PC-9 (cell line): ENCODE data around the gene TERC. TPM values are rescaled to one million over a fixed set of nuclear protein-coding genes. Genes with fewer than 3 reads are reported as not detected.
"Not testable (repeated sequence)": the region's sequence is repeated elsewhere in the genome, so short reads cannot be mapped to it uniquely, and the experiment has no call there.

Source experiments
- BruUV-seq: library from RNA; stranded (reverse); fragments of 400-500 nt; replicated peaks from 2 replicates; lab custom pipeline; 2021; lab: Mats Ljungman, UMichigan
- CTCF ChIA-PET: fragments of 300-600 bp; sonication (Branson Sonifier 250); formaldehyde crosslinking; loops from one replicate; lab custom pipeline; 2022; ENCODE audit warnings: antibody characterized with exemption; lab: Charles Lee
- POLR2A ChIA-PET: fragments of 300-600 bp; sonication (Branson Sonifier 250); formaldehyde crosslinking; loops from one replicate; lab custom pipeline; 2022; ENCODE audit warnings: antibody characterized with exemption; ENCODE audit not compliant: unreplicated experiment; lab: Charles Lee
- DNase-seq, 2 experiments: peaks; one replicate each; pipeline versions ENCODE4 v3.0.0 to v3.0.0-alpha.2; 2015 to 2022; ENCODE audit warnings: mixed read lengths in 1 of 2
- H2AFZ ChIP-seq: fragments of 200-600 bp; sonication (generic); 2 replicates; pipeline ENCODE4 v1.8.1; 2017; ENCODE audit warnings: antibody characterized with exemption
- H3F3A ChIP-seq: fragments of 200-600 bp; sonication (generic); 2 replicates; pipeline ENCODE4 v1.8.1; 2017; ENCODE audit warnings: antibody characterized with exemption, mild to moderate bottlenecking, low read depth; ENCODE audit not compliant: insufficient read depth
- H3K27ac ChIP-seq: fragments of 200-600 bp; sonication (generic); 2 replicates; pipeline ENCODE4 v1.6.1; 2016; ENCODE audit warnings: mixed run types
- H3K27me3 ChIP-seq: fragments of 200-600 bp; sonication (generic); 2 replicates; pipeline ENCODE4 v1.6.1; 2016; ENCODE audit warnings: low read depth, mixed run types; ENCODE audit not compliant: insufficient read depth
- H3K36me3 ChIP-seq: fragments of 200-600 bp; sonication (generic); 2 replicates; pipeline ENCODE4 v1.6.1; 2016; ENCODE audit warnings: low read depth, mixed run types
- H3K4me1 ChIP-seq: fragments of 200-600 bp; sonication (generic); replicated peaks from 2 replicates; pipeline ENCODE4 v1.6.1; 2016; ENCODE audit warnings: mixed run types; ENCODE audit not compliant: insufficient read depth
- H3K4me2 ChIP-seq: fragments of 200-600 bp; sonication (generic); 2 replicates; pipeline ENCODE4 v1.6.1; 2017; ENCODE audit warnings: mixed run types
- H3K4me3 ChIP-seq: fragments of 200-600 bp; sonication (generic); 2 replicates; pipeline ENCODE4 v1.6.1; 2016; ENCODE audit warnings: mixed run types
- H3K79me2 ChIP-seq: fragments of 200-600 bp; sonication (generic); 2 replicates; pipeline ENCODE4 v1.6.1; 2017; ENCODE audit warnings: low read depth, mixed run types
- H3K9me2 ChIP-seq: fragments of 200-600 bp; sonication (generic); 2 replicates; pipeline ENCODE4 v1.8.1; 2017; ENCODE audit warnings: mild to moderate bottlenecking; ENCODE audit not compliant: insufficient read depth
- H3K9me3 ChIP-seq: fragments of 200-600 bp; sonication (generic); 2 replicates; pipeline ENCODE4 v1.8.1; 2016; ENCODE audit warnings: low read depth; ENCODE audit not compliant: insufficient read depth
- H4K20me1 ChIP-seq: fragments of 200-600 bp; sonication (generic); 2 replicates; pipeline ENCODE4 v1.8.1; 2017; ENCODE audit not compliant: insufficient read depth
- EZH2 ChIP-seq: fragments of 200-600 bp; sonication (generic); IDR thresholded peaks from 2 replicates; pipeline ENCODE4 v1.8.0; 2017; ENCODE audit warnings: antibody characterized with exemption, low read depth
- intact Hi-C: fragments of 100-400 bp; cut with micrococcal nuclease; formaldehyde crosslinking; loops from one replicate; pipeline ENCODE4 v1.10.0; 2022; ENCODE audit not compliant: unreplicated experiment
- total RNA-seq: library from RNA; stranded (reverse); gene quantifications from 2 replicates; pipeline ENCODE4 v1.2.3, GENCODE V29; 2021
- TF ChIP-seq, protein P1 (sequence below): fragments of 200-600 bp; sonication (generic); conservative IDR thresholded peaks from 2 replicates; pipeline ENCODE4 v1.6.1; 2017; ENCODE audit warnings: mixed run types, antibody characterized with exemption, mild to moderate bottlenecking, moderate library complexity

TERC gene
- total RNA-seq, 1 experiment from 2014 or later: 22.7 TPM

DNA sequence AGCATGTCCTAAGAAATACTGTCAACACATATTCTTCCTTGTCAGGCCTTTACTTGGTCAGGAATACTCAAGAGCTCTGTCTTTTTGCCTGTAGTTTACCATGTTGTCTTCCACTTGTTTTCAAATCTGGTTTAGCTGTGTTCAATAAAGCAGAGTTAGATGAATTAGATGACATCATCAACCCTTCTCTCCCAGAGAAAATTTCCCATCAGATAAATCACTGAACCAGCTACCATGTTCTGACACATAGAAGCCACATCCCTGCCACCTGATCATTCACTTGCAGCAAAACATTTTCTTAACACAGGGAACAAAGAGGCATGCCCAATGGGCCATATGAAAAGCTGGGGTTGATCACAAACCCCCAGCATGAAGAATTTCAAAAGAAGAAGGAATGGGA is 42.1 kb downstream of the TERC start:
- CTCF ChIA-PET: no interaction called here
- TF ChIP-seq, protein P1, sequence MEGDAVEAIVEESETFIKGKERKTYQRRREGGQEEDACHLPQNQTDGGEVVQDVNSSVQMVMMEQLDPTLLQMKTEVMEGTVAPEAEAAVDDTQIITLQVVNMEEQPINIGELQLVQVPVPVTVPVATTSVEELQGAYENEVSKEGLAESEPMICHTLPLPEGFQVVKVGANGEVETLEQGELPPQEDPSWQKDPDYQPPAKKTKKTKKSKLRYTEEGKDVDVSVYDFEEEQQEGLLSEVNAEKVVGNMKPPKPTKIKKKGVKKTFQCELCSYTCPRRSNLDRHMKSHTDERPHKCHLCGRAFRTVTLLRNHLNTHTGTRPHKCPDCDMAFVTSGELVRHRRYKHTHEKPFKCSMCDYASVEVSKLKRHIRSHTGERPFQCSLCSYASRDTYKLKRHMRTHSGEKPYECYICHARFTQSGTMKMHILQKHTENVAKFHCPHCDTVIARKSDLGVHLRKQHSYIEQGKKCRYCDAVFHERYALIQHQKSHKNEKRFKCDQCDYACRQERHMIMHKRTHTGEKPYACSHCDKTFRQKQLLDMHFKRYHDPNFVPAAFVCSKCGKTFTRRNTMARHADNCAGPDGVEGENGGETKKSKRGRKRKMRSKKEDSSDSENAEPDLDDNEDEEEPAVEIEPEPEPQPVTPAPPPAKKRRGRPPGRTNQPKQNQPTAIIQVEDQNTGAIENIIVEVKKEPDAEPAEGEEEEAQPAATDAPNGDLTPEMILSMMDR: no peak
- no peak for TF ChIP-seq EZH2
- Histone ChIP-seq H2AFZ (no peak overlapping the region), H3K4me1 (no peaks in the 10 kb centered on the region), H3K9me3 (no peaks in the 10 kb centered on the region), H3K4me3 (no peak overlapping the region), H4K20me1 (no peaks in the 10 kb centered on the region), H3K27me3 (no peaks in the 10 kb centered on the region; the same call in 1 of the 2 replicates), H3K4me2 (no peak overlapping the region), H3K9me2 (peaks cover 4% of the 10 kb centered on the region), H3K36me3 (no peaks in the 10 kb centered on the region), H3K27ac (no peak overlapping the region), H3F3A (no peaks in the 10 kb centered on the region), H3K79me2 (no peaks in the 10 kb centered on the region)
- intact Hi-C loops: no loop called here
- POLR2A ChIA-PET: interaction anchor here (0.5 kb wide), 1 partner anchor 13 kb away, joined by 6 read pairs; no protein-coding TSS in a partner anchor
- DNase-seq: no peak
- no TSS peak for BruUV-seq

DNA sequence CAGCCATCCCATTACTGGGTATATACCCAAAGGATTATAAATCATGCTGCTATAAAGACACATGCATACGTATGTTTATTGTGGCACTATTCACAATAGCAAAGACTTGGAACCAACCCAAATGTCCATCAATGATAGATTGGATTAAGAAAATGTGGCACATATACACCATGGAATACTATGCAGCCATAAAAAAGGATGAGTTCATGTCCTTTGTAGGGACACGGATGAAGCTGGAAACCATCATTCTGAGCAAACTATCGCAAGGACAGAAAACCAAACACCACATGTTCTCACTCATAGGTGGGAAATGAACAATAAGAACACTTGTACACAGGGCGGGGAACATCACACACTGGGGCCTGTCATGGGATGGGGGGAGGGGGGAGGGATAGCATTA is 46.4 kb downstream of the TERC start:
- H2AFZ ChIP-seq, H3K27ac ChIP-seq, CTCF ChIA-PET, H4K20me1 ChIP-seq, H3K4me2 ChIP-seq, H3K4me3 ChIP-seq, H3K36me3 ChIP-seq, intact Hi-C loops, DNase-seq, H3K4me1 ChIP-seq, H3K79me2 ChIP-seq, H3F3A ChIP-seq, H3K9me2 ChIP-seq, BruUV-seq, H3K9me3 ChIP-seq, POLR2A ChIA-PET: not testable (repeated sequence)
- peaks cover 16% of the 10 kb centered on the region for H3K27me3 ChIP-seq

Other genes with a start within 250 kb of the TERC start
- gene MECOM, start 101.3 kb downstream of the TERC start, total RNA-seq: 27.3 and 38.7 TPM in 2 replicates
- 1.5 and 2.4 TPM in 2 replicates for gene ACTRT3, start 4.5 kb upstream of the TERC start, total RNA-seq
- 13.7 and 18.2 TPM in 2 replicates for gene MYNN, start 8.3 kb upstream of the TERC start, total RNA-seq
- gene LRRIQ4, start 47.8 kb upstream of the TERC start, total RNA-seq: 1.3 TPM in 2 replicates
- gene LRRC34, start 47.8 kb upstream of the TERC start, total RNA-seq: 9.6 and 10.3 TPM in 2 replicates
- gene LRRC31, start 104.9 kb upstream of the TERC start, total RNA-seq: not detected in 2 replicates
- not detected in 2 replicates for gene SAMD7, start 146.5 kb upstream of the TERC start, total RNA-seq
- gene SEC62, start 201.7 kb upstream of the TERC start, total RNA-seq: 61.8 and 99.6 TPM in 2 replicates